Astrocyte (in vitro differentiated cells and primary cell): ENCODE results near the gene PDCD10. TPM values are rescaled to one million over a fixed set of nuclear protein-coding genes. Genes with fewer than 3 reads are reported as not detected.

Source experiments
- DNase-seq: peaks from one replicate; pipeline ENCODE4 v3.0.0-alpha.2; 2010; ENCODE audit warnings: low read depth
- FAIRE-seq: peaks from 2 replicates; lab custom pipeline; 2011; peaks lifted over from hg19 to GRCh38; lab: Jason Lieb, UNC
- H2AFZ ChIP-seq: 2 replicates; pipeline ENCODE4 v1.6.0; 2012; ENCODE audit warnings: low read depth, low read length, inconsistent platforms
- H3K27ac ChIP-seq: 2 replicates; pipeline ENCODE4 v1.5.1; 2011; ENCODE audit warnings: low read depth, low read length, inconsistent platforms
- H3K27me3 ChIP-seq: 2 replicates; pipeline ENCODE4 v1.6.0; 2011; ENCODE audit warnings: low read length, inconsistent platforms; ENCODE audit not compliant: insufficient read depth
- H3K36me3 ChIP-seq: 2 replicates; pipeline ENCODE4 v1.5.1; 2011; ENCODE audit warnings: low read length, inconsistent platforms; ENCODE audit not compliant: insufficient read depth
- H3K4me1 ChIP-seq: 2 replicates; pipeline ENCODE4 v1.5.1; 2011; ENCODE audit warnings: low read length, inconsistent platforms; ENCODE audit not compliant: insufficient read depth
- H3K4me2 ChIP-seq: 2 replicates; pipeline ENCODE4 v1.6.0; 2012; ENCODE audit warnings: low read length, inconsistent platforms
- H3K4me3 ChIP-seq: 2 replicates; pipeline ENCODE4 v1.5.1; 2011; ENCODE audit warnings: low read depth, mild to moderate bottlenecking, low read length, inconsistent platforms; ENCODE audit not compliant: insufficient read depth
- H3K79me2 ChIP-seq: 2 replicates; pipeline ENCODE4 v1.6.0; 2012; ENCODE audit warnings: mild to moderate bottlenecking, low read length, inconsistent platforms; ENCODE audit not compliant: insufficient read depth
- H3K9ac ChIP-seq: 2 replicates; pipeline ENCODE4 v1.6.0; 2012; ENCODE audit warnings: mild to moderate bottlenecking, low read length, inconsistent platforms
- H3K9me3 ChIP-seq: 2 replicates; pipeline ENCODE4 v1.5.1; 2012; ENCODE audit warnings: low read depth, mild to moderate bottlenecking, low read length, inconsistent platforms; ENCODE audit not compliant: insufficient read depth
- H4K20me1 ChIP-seq: 2 replicates; pipeline ENCODE4 v1.6.0; 2012; ENCODE audit warnings: low read length, inconsistent platforms; ENCODE audit not compliant: insufficient read depth
- H3K27ac Mint-ChIP-seq: one replicate; pipeline ENCODE4 v1.8.0; 2021; ENCODE audit warnings: mild to moderate bottlenecking, mixed read lengths; ENCODE audit not compliant: unreplicated experiment
- H3K27me3 Mint-ChIP-seq: one replicate; pipeline ENCODE4 v1.8.0; 2021; ENCODE audit warnings: low read depth, mixed read lengths; ENCODE audit not compliant: unreplicated experiment
- H3K36me3 Mint-ChIP-seq: one replicate; pipeline ENCODE4 v1.8.0; 2021; ENCODE audit warnings: low read depth, mixed read lengths; ENCODE audit not compliant: unreplicated experiment
- H3K4me1 Mint-ChIP-seq: one replicate; pipeline ENCODE4 v1.8.0; 2021; ENCODE audit warnings: low read depth, mixed read lengths; ENCODE audit not compliant: unreplicated experiment
- H3K4me3 Mint-ChIP-seq: one replicate; pipeline ENCODE4 v1.8.0; 2021; ENCODE audit warnings: mild to moderate bottlenecking, moderate library complexity, mixed read lengths; ENCODE audit not compliant: unreplicated experiment
- H3K9me3 Mint-ChIP-seq: one replicate; pipeline ENCODE4 v1.8.0; 2021; ENCODE audit warnings: mild to moderate bottlenecking, mixed read lengths; ENCODE audit not compliant: unreplicated experiment
- EZH2 ChIP-seq: IDR thresholded peaks from 2 replicates; pipeline ENCODE4 v1.6.1; 2012; ENCODE audit warnings: mild to moderate bottlenecking, low read length, inconsistent platforms; ENCODE audit not compliant: insufficient read depth
- total RNA-seq: library from RNA; stranded (reverse); gene quantifications from 2 replicates; pipeline ENCODE4 v1.2.1, GENCODE V29; 2021
- TF ChIP-seq, protein P1 (sequence below): IDR thresholded peaks from 2 replicates; pipeline ENCODE4 v1.5.1; 2011; ENCODE audit warnings: low read depth, mild to moderate bottlenecking, inconsistent platforms, low read length, moderate library complexity; ENCODE audit not compliant: insufficient read depth

The PDCD10 gene
- total RNA-seq, 1 donor from 2014 or later: 66.9 TPM

GRCh38 chr3:167728632-167729323 lies 5.9 kb downstream of the PDCD10 start:
- Mint-ChIP-seq H3K4me1 (peaks cover 37% of the 10 kb centered on the region), H3K27ac (peak overlapping the region; percentile 80), H3K4me3 (no peak overlapping the region), H3K9me3 (no peaks in the 10 kb centered on the region), H3K36me3 (no peaks in the 10 kb centered on the region), H3K27me3 (no peaks in the 10 kb centered on the region)
- Histone ChIP-seq H3K27me3 (no peaks in the 10 kb centered on the region), H3K4me1 (peaks cover 9% of the 10 kb centered on the region), H3K4me2 (peak overlapping the region; percentile 30), H4K20me1 (peaks cover 93% of the 10 kb centered on the region), H2AFZ (no peak overlapping the region), H3K79me2 (peaks cover 98% of the 10 kb centered on the region), H3K27ac (no peak overlapping the region), H3K9me3 (no peaks in the 10 kb centered on the region), H3K9ac (no peak overlapping the region), H3K4me3 (no peak overlapping the region), H3K36me3 (no peaks in the 10 kb centered on the region)
- DNase-seq (no peak), FAIRE-seq (no peak)
- TF ChIP-seq, protein P1, sequence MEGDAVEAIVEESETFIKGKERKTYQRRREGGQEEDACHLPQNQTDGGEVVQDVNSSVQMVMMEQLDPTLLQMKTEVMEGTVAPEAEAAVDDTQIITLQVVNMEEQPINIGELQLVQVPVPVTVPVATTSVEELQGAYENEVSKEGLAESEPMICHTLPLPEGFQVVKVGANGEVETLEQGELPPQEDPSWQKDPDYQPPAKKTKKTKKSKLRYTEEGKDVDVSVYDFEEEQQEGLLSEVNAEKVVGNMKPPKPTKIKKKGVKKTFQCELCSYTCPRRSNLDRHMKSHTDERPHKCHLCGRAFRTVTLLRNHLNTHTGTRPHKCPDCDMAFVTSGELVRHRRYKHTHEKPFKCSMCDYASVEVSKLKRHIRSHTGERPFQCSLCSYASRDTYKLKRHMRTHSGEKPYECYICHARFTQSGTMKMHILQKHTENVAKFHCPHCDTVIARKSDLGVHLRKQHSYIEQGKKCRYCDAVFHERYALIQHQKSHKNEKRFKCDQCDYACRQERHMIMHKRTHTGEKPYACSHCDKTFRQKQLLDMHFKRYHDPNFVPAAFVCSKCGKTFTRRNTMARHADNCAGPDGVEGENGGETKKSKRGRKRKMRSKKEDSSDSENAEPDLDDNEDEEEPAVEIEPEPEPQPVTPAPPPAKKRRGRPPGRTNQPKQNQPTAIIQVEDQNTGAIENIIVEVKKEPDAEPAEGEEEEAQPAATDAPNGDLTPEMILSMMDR: no peak
- no peak for TF ChIP-seq EZH2

DNA sequence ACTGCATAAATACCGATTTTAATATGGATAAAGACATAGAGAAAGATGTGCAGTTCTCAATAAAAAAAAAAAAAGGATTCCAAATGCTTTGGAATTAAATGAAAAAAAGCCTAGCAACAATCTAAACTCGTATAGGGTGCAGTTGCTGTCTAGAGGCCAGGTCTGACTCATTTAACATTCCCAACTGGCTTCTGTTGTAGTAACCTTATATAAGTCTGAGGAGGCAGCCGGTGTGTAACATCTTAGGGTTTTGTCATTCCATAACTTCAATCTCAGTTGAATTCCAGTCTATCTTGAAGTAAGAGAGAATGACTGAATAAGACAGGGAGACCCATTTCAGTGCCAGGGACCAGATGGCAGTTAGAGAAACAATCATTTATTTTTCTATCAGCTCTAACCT lies 6.5 kb downstream of the PDCD10 start:
- H3K27me3 ChIP-seq: no peaks in the 10 kb centered on the region
- peak overlapping the region; percentile 85 for H3K27ac Mint-ChIP-seq

More for the DNA sequence above, 6.5 kb downstream of the PDCD10 start:
- H2AFZ ChIP-seq: no peak overlapping the region
- Mint-ChIP-seq H3K9me3 (no peaks in the 10 kb centered on the region), H3K4me1 (peaks cover 41% of the 10 kb centered on the region), H3K27me3 (no peaks in the 10 kb centered on the region), H3K4me3 (peak overlapping the region; percentile 1), H3K36me3 (no peaks in the 10 kb centered on the region)
- no peak for TF ChIP-seq EZH2
- TF ChIP-seq, protein P1: no peak
- peaks cover 97% of the 10 kb centered on the region for H4K20me1 ChIP-seq
- no peaks in the 10 kb centered on the region for H3K36me3 ChIP-seq
- H3K4me1 ChIP-seq: peaks cover 9% of the 10 kb centered on the region
- peak overlapping the region; percentile 30 for H3K4me2 ChIP-seq
- H3K27ac ChIP-seq: no peak overlapping the region
- no peak overlapping the region for H3K9ac ChIP-seq
- FAIRE-seq: no peak
- H3K9me3 ChIP-seq: no peaks in the 10 kb centered on the region
- DNase-seq: peak; percentile 78
- peaks cover 98% of the 10 kb centered on the region for H3K79me2 ChIP-seq
- H3K4me3 ChIP-seq: no peak overlapping the region
